Stimulated activated memory B cell treated with anti-CD40 and anti-IgM and Interleukin-4, amounts not matched to agents 10 μg/mL and 1 μg/mL and 100 μg/mL, for 72 hours (primary cell): Measurements from ENCODE around the gene CDK14.

Experiments
- ATAC-seq: fragments of 150-1000 bp; cut with Tn5 transposase; 2 replicates; pipeline ENCODE4 v1.10.0; 2021
- H3K27ac Mint-ChIP-seq: one replicate; pipeline ENCODE4 v1.8.0; 2022; ENCODE audit warnings: mild to moderate bottlenecking, mixed read lengths
- H3K27me3 Mint-ChIP-seq: one replicate; pipeline ENCODE4 v1.8.0; 2022; ENCODE audit warnings: mixed read lengths
- H3K36me3 Mint-ChIP-seq: one replicate; pipeline ENCODE4 v1.8.0; 2022; ENCODE audit warnings: mixed read lengths
- H3K4me1 Mint-ChIP-seq: one replicate; pipeline ENCODE4 v1.8.0; 2022; ENCODE audit warnings: mixed read lengths
- H3K4me3 Mint-ChIP-seq: one replicate; pipeline ENCODE4 v1.8.0; 2022; ENCODE audit warnings: mild to moderate bottlenecking, moderate library complexity, mixed read lengths
- H3K9me3 Mint-ChIP-seq: one replicate; pipeline ENCODE4 v1.8.0; 2022; ENCODE audit warnings: mixed read lengths

CDK14 gene

DNA sequence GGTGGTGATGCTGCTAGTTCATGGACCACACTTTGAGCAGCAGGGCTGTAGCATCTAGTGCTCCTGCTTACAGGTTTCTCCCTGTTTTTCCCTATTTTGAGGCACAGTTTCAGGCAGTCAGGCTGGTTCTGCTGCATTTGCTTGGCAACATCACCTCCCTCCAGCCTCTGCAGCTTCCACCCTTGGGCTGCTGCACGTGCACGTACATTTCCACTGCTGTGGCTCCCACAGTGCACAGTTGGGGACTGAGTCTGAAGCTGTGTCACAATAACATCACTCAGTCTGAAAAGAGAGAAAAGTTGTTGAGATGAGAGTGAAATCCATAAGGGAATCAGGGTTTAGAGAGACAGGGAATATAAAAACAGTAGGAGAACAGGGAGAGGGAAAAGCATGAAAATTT lies 437.5 kb downstream of the CDK14 start:
- no peak for ATAC-seq
- no peak overlapping the region for H3K27ac Mint-ChIP-seq
- H3K4me1 Mint-ChIP-seq: peaks cover under 1% of the 10 kb centered on the region
- H3K27me3 Mint-ChIP-seq: no peaks in the 10 kb centered on the region
- peaks cover 38% of the 10 kb centered on the region for H3K36me3 Mint-ChIP-seq
- H3K4me3 Mint-ChIP-seq: no peak overlapping the region
- H3K9me3 Mint-ChIP-seq: peaks cover 2% of the 10 kb centered on the region

DNA sequence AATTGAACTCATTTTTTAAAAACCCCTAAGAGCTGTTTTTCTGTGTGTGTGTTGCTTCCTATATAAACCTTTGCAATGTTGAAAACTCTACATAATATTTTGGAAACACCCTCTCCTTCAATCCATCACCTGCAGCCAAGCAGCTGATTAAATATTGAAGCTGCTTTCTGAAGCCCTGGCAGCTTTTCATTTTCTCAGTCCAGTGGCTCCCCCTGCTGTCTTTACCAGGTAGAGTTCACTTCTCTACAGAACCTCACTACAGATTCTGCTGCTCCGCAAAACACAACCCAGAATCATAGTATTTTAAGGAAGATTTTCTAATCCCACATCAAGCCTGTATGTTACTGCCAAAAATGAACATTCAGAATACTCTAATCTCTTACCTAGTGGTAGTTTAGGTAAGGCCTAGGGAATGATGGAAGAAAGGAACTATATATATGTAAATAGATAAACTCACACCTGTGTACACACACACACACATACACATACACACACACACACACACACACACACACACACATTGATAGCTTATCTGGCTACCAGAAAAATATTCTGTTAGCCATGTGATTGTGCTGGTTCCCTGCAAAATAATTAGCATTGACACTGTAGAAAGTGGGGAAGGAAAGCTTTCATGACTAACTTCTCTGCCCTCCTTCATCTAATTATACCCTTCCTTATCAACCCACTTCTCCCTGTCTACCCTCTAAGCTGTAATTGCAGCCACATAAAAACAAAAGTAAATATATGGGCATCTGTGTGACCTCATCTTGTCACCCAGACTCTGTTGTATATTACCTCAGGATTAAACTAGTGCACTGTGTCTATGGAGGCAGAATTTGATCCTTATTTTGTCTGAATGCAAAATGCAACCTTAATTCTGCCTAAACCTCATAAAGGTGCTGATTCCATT lies 438.6 kb downstream of the CDK14 start:
- H3K27ac Mint-ChIP-seq: peak overlapping the region; percentile 34
- H3K4me3 Mint-ChIP-seq: no peak overlapping the region
- ATAC-seq: no peak
- no peaks in the 10 kb centered on the region for H3K9me3 Mint-ChIP-seq
- no peaks in the 10 kb centered on the region for H3K27me3 Mint-ChIP-seq
- peaks cover 12% of the 10 kb centered on the region for H3K4me1 Mint-ChIP-seq
- H3K36me3 Mint-ChIP-seq: peaks cover 40% of the 10 kb centered on the region

DNA sequence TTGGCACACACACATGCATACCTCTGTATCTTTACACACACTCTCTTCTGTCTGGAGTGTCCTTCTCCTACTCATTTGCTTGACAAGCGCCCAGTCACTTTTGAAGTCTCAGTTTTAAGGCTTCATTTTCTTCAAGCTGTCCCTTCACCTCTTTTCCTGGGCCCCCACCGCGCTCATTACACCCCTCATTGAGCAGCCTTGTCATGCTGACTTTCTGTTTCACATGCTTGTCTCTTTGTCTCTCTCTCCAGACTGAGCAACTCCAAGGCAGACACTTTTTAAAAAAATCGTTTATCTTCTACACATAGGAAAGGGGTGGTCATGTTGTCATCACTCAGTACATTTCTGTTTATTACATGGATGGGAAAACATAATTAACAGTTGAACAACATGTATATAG lies 442.9 kb downstream of the CDK14 start:
- no peaks in the 10 kb centered on the region for H3K9me3 Mint-ChIP-seq
- no peak for ATAC-seq
- H3K36me3 Mint-ChIP-seq: peaks cover 30% of the 10 kb centered on the region
- H3K4me3 Mint-ChIP-seq: no peak overlapping the region
- H3K27me3 Mint-ChIP-seq: no peaks in the 10 kb centered on the region
- H3K4me1 Mint-ChIP-seq: peaks cover 14% of the 10 kb centered on the region
- peak overlapping the region; percentile 0 for H3K27ac Mint-ChIP-seq

DNA sequence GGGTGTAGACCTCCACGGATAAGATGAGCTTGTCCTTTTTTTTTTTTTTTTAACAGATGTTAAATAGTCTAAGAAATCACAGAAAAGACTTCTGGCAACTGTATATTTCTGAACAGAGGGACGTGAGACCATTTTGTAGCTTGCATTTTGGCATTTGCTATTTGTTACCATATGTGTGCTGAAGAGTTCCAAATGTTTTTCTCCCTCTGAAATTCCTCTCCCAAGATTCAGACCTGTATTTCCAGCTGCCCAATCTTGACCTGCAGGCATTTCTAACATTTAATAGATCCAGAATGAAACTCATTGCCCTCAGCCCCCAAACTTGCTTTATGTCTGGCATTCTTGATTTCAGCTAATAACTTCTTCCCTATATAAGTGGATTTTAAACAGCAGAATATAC lies 445.0 kb downstream of the CDK14 start:
- H3K27me3 Mint-ChIP-seq: no peaks in the 10 kb centered on the region
- no peak overlapping the region for H3K4me3 Mint-ChIP-seq
- no peak for ATAC-seq
- H3K4me1 Mint-ChIP-seq: peaks cover 14% of the 10 kb centered on the region
- H3K27ac Mint-ChIP-seq: no peak overlapping the region
- no peaks in the 10 kb centered on the region for H3K9me3 Mint-ChIP-seq
- peaks cover 42% of the 10 kb centered on the region for H3K36me3 Mint-ChIP-seq

DNA sequence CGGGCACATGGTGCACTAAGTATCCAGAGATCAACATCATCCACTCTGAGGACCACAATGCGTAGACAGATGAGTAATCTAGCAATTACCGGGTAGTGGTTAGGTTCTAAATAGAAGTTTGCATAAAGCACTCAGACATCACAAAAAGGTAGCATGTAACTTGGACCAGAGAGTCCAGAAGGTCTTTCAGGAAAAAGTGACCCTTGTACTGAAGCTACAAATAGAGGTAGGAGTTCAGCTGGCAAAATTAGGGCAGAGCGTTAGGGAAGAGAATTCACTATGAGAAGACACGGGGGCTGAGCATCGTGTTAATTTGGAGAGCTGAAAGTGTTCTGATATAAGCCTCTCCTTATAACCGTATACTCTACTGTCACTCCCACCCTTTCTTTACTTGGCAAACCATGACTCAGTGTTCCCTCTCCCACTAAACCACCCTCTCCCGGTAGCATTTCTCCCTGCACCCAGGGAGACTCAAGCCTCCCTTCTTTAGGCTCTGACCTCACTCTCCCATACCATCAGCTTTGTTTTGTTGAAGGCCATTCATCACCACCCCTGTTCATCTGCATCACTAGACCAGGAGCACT lies 445.9 kb downstream of the CDK14 start:
- Mint-ChIP-seq H3K27ac (no peak overlapping the region), H3K36me3 (peaks cover 40% of the 10 kb centered on the region), H3K9me3 (no peaks in the 10 kb centered on the region), H3K4me3 (no peak overlapping the region), H3K27me3 (no peaks in the 10 kb centered on the region), H3K4me1 (peaks cover 14% of the 10 kb centered on the region)
- ATAC-seq: no peak

DNA sequence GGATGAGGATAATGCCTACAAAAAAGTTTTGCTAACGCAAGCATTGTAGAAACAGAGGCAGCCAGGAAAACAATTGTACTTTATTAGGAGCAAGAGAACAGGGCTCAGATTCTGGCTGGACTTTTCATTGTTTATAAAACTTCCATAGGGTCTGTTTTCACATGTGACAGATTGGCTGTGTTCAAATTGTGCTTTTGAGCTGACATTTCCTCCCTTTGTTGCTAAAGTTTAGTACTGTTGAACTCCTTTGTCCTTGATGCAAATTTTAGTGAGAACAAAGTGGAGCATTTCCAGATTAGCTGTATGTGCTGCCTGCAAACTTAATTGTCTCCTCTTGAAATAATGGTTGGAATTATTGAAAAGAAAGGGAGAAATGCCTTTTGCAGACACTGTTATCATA lies 447.1 kb downstream of the CDK14 start:
- no peak overlapping the region for H3K27ac Mint-ChIP-seq
- H3K4me1 Mint-ChIP-seq: peaks cover 14% of the 10 kb centered on the region
- no peaks in the 10 kb centered on the region for H3K27me3 Mint-ChIP-seq
- no peaks in the 10 kb centered on the region for H3K9me3 Mint-ChIP-seq
- peaks cover 48% of the 10 kb centered on the region for H3K36me3 Mint-ChIP-seq
- H3K4me3 Mint-ChIP-seq: no peak overlapping the region
- no peak for ATAC-seq

DNA sequence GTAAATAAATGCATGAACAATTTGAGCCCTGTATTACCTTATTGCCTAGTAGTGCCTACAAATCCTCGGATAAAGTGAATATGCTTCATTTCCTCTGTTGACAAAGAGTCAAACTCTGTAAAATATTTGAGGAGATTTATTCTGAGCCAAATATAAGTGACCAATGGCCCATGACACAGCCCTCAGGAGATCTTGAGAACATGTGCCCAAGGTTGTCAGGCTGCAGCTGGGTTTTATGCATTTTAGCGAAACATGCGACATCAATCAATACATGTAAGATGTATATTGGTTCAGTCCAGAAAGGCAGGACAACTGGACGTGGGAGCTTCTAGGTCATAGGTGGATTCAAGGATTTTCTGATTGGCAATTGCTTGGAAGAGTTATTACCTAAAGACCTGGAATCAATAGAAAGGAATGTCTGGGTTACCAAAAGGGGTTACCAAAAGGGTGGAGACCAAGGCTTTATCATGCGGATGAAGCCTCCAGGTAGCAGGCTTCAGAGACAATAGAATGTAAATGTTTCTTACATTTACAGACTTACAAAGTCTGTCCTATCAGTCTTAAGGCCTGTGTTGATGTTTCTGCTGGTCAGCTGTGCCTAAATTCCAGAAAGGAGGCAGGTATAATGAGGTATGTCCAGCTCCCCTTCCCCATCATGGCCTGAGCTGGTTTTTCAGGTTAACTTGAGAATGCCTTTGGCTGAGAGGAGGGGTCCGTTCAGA lies 448.0 kb downstream of the CDK14 start:
- H3K4me3 Mint-ChIP-seq: no peak overlapping the region
- no peaks in the 10 kb centered on the region for H3K27me3 Mint-ChIP-seq
- peaks cover 8% of the 10 kb centered on the region for H3K4me1 Mint-ChIP-seq
- no peaks in the 10 kb centered on the region for H3K9me3 Mint-ChIP-seq
- H3K36me3 Mint-ChIP-seq: peaks cover 41% of the 10 kb centered on the region
- no peak for ATAC-seq
- no peak overlapping the region for H3K27ac Mint-ChIP-seq

DNA sequence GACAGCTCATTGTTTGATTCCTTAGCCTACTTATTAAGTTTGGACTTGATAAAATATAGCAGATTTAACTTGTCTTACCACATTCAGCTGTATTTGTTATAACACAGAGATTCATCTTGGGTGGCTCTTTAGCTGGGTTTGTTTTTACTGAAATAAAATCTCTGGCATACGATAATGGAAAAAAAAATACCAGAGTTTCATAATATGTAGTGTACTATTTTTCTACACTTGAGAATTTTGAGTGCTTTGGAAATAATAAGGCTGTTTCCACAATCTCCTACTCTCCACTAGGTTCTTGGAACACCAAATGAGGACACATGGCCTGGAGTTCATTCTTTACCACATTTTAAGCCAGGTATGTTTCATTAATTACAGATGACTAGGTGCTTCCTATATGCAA lies 449.5 kb downstream of the CDK14 start:
- no peaks in the 10 kb centered on the region for H3K27me3 Mint-ChIP-seq
- peaks cover 12% of the 10 kb centered on the region for H3K4me1 Mint-ChIP-seq
- no peak overlapping the region for H3K27ac Mint-ChIP-seq
- peaks cover 37% of the 10 kb centered on the region for H3K36me3 Mint-ChIP-seq
- ATAC-seq: no peak
- H3K4me3 Mint-ChIP-seq: no peak overlapping the region
- no peaks in the 10 kb centered on the region for H3K9me3 Mint-ChIP-seq

DNA sequence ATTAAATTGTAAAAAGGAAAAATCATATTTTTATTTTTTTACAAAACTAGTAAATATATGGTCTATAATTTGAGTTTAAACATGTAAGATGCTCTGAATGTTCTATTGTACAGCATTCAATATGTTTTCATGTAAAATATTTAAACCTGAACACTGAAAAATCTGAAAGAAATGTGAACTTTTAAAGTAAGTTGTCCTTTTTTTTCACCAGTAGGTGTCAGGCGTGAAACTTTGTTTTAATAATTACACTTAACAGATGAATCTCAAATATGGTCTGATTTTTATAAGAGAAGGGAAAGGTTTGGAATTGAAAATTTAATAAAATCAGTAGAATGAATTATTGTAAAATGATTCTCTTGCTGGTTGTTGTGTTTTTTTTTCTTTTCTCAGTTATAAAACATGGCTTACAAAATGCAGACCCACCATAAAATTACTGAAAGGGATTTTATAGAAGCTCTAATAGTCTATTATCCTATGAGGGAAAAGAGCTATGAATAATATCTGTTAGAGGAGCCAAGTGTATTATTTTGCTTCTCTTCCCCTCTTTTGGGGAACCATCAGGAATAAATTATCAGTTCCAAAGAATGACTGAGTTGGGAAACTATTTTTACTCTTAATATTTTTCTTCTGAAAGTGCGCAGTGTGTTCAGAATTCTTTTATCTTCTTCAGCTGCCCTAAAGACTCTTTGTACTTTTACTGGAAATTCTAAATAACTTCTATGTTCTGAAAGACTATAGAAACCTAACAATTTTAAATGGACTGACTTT lies 450.4 kb downstream of the CDK14 start:
- Mint-ChIP-seq H3K9me3 (no peaks in the 10 kb centered on the region), H3K4me1 (peaks cover 17% of the 10 kb centered on the region), H3K27me3 (no peaks in the 10 kb centered on the region), H3K4me3 (no peak overlapping the region), H3K27ac (no peak overlapping the region), H3K36me3 (peaks cover 34% of the 10 kb centered on the region)
- no peak for ATAC-seq

DNA sequence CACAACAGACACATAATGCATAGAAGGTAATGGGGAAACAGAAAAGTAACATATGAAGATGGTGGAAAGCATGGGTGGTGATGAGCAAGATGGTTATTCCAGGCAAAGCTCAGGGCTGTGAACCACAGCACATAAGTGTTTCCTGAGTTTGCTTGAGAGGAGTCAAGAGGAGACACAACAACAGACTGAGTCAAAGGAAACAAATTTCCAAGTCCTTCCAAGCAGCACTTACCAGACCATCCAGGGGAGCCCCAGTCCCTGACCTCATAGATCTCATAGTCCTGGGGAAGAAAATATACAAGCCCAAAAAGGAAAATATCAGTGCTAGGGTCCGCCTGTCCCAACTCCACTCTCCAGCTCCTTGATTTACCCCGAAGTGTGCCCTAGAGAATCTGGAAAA lies 451.5 kb downstream of the CDK14 start:
- Mint-ChIP-seq H3K9me3 (no peaks in the 10 kb centered on the region), H3K4me1 (peaks cover 17% of the 10 kb centered on the region), H3K4me3 (no peak overlapping the region), H3K27ac (no peak overlapping the region), H3K36me3 (peaks cover 37% of the 10 kb centered on the region), H3K27me3 (no peaks in the 10 kb centered on the region)
- ATAC-seq: no peak

DNA sequence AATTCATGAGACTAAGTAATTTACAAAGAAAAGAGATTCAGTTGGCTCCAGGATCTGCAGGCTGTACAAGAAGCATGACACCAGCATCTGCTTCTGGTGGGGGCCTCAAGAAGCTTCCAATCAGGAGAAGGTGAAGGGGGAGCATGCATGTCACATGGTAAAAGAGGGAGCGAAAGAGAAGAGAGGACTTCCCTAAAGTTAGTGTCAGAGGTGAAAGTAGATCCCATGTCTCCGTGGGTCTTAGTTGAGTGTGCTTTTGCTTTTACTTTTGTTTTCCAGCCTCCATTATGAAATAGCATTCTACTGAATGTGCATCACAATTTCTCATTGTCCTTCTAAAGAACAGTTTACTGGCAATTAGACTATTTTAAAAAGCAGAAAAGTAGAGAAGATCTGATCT lies 454.6 kb downstream of the CDK14 start:
- peak overlapping the region; percentile 58 for H3K27ac Mint-ChIP-seq
- no peak overlapping the region for H3K4me3 Mint-ChIP-seq
- H3K9me3 Mint-ChIP-seq: peaks cover 3% of the 10 kb centered on the region
- peaks cover 49% of the 10 kb centered on the region for H3K36me3 Mint-ChIP-seq
- peaks cover 17% of the 10 kb centered on the region for H3K4me1 Mint-ChIP-seq
- ATAC-seq: peak; percentile 68
- no peaks in the 10 kb centered on the region for H3K27me3 Mint-ChIP-seq

DNA sequence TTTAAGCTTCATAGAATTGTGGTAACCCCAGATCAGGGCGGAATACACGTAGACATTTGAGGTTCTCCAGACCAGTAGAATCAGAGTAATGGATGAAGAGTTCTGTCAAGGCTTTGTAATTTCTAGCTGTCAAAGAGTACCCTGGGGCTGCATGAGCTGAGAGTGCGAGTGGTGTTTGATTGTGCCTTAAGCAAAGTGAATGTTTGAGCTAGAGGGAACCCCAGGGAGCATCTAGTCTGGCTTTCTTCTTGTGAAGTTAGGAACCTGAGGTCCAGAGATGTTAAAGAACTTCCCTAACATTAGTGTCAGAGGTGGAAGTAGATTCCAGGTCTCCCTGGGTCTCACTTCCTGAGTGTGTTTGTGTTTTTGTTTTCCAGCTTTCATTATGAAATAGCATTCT lies 455.8 kb downstream of the CDK14 start:
- Mint-ChIP-seq H3K36me3 (peaks cover 47% of the 10 kb centered on the region), H3K4me3 (no peak overlapping the region), H3K27me3 (no peaks in the 10 kb centered on the region), H3K4me1 (peaks cover 17% of the 10 kb centered on the region), H3K27ac (peak overlapping the region; percentile 58), H3K9me3 (peaks cover 3% of the 10 kb centered on the region)
- no peak for ATAC-seq

DNA sequence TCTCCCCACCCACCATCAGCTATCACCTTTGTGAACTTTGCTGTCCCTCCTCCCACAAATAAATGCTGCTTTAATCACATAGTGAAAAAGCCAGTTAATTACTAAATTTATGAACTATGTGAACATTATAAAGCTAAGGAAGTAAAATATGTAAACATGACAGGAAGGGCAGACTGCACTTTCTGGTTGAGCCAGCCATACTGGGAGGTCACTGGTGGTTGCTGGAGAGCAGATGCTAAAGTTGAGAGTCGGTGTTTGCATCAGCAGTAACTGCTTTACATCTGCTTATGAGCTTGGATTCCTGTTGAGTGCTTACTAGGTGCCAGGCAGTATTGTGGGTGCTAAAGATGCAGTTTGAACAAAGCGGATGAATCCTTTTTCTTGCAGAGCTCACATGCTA lies 458.3 kb downstream of the CDK14 start:
- Mint-ChIP-seq H3K36me3 (peaks cover 44% of the 10 kb centered on the region), H3K4me1 (peaks cover 17% of the 10 kb centered on the region)

DNA sequence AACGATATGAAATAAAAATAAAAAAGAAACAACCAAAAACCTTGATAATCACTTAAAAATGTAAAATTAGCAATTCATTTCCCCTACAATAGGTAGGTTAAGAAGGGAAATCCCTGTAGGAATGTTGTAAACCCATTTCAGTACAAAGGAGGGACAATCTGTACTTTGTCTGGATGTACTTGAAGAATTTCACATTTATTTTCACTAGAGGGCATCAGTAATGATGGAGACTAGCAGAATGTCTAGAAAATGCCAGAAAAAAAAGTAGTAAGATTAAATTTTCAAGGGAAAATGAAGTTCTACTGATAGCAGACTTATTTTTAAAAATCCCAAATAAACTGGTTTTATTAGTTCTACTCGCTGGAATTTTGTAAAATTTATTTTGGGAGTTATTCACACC lies 459.1 kb downstream of the CDK14 start:
- no peak for ATAC-seq
- Mint-ChIP-seq H3K9me3 (peaks cover 3% of the 10 kb centered on the region), H3K36me3 (peaks cover 42% of the 10 kb centered on the region), H3K27ac (no peak overlapping the region), H3K4me1 (peaks cover 9% of the 10 kb centered on the region), H3K27me3 (no peaks in the 10 kb centered on the region), H3K4me3 (no peak overlapping the region)

More for the DNA sequence above, 458.3 kb downstream of the CDK14 start:
- Mint-ChIP-seq H3K4me3 (no peak overlapping the region), H3K27me3 (no peaks in the 10 kb centered on the region), H3K27ac (no peak overlapping the region), H3K9me3 (peaks cover 3% of the 10 kb centered on the region)
- ATAC-seq: no peak

DNA sequence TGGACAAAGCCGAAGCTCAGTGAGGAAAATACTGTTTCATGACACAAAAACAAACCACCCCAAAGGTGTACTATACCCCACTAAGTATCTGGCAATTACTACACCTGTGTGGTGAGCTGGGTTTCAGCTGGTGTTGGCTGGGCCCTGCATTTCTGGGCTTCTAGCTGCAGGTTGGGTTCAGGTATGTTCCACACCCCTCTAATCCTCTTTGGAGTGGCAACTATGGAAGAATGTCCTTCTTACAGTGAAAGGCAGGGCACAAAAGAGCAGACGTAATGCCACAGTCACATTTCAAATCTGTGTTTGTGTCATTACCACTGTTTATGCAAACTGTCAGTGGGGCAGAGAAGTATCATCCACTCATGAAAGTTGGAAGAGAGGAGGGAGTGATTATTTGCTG lies 466.6 kb downstream of the CDK14 start:
- ATAC-seq: no peak
- Mint-ChIP-seq H3K27ac (no peak overlapping the region), H3K4me3 (no peak overlapping the region), H3K4me1 (peaks cover 13% of the 10 kb centered on the region), H3K27me3 (no peaks in the 10 kb centered on the region), H3K9me3 (no peaks in the 10 kb centered on the region), H3K36me3 (peaks cover 41% of the 10 kb centered on the region)
